ENCODE measurements around the gene DNAH14. TPM values are rescaled to one million over a fixed set of nuclear protein-coding genes. Genes with fewer than 3 reads are reported as not detected.
"Not testable (repeated sequence)": the region's sequence is repeated elsewhere in the genome, so short reads cannot be mapped to it uniquely, and the experiment has no call there.

The DNAH14 gene
- total and polyA plus RNA-seq, 2 donors (not counting 1 experiment from before 2014, with no cell fraction given), result not detected

DNA sequence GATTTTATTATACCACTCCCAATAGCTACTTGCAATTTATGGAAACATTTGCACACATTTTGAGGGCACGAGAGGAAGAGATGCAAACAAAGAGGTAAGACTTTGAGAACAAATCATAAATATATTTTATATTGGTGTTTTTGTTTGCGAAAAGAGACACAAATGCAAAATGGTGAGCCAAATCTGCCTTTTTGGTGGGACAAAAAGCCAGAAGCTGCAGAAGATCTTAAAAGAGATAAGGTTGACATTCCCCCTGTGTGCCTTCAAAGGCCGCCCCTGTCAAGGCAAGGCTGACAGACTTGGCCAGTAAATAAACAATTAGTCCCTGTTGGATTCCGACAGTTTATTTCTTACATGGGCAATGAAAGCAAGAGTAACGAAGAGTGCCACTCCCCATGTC is 375.5 kb downstream of the DNAH14 start:
- intact Hi-C loops (cut with micrococcal nuclease), result no loop called here
- Mint-ChIP-seq H3K4me1 (peaks cover 3% of the 10 kb centered on the region), H3K27me3 (no peaks in the 10 kb centered on the region), H3K4me3 (no peak overlapping the region), H3K9me3 (ENCODE audit: insufficient read depth) (no peaks in the 10 kb centered on the region), H3K27ac (no peak overlapping the region)
- Histone ChIP-seq H3K27me3 (replicated peaks in 1 of 4; ENCODE audit: control extremely low read depth in 1 of 4, control insufficient read depth in 3 of 4, insufficient read depth in 4 of 4, low read length in 3 of 4) (no peaks in the 10 kb centered on the region), H3K9ac (ENCODE audit: low read length) (no peak overlapping the region), H2AFZ (ENCODE audit: insufficient read depth, low read depth, low read length, poor library complexity, severe bottlenecking) (no peak overlapping the region), H3K4me2 (replicated peaks; ENCODE audit: low read depth, low read length, poor library complexity, severe bottlenecking) (no peak overlapping the region), H3K4me1 (ENCODE audit: control insufficient read depth in 2 of 2, insufficient read depth in 2 of 2, low read length in 2 of 2) (no peaks in the 10 kb centered on the region), H3K27ac (ENCODE audit: low read length in 2 of 2) (no peak overlapping the region), H4K20me1 (ENCODE audit: control insufficient read depth, insufficient read depth, low read length, poor library complexity, severe bottlenecking) (no peaks in the 10 kb centered on the region), H3K9me3 (ENCODE audit: control extremely low read depth in 1 of 3, control insufficient read depth in 2 of 3, insufficient read depth in 1 of 3, low read length in 2 of 3) (no peaks in the 10 kb centered on the region), H3K79me2 (ENCODE audit: control insufficient read depth, insufficient read depth, low read length) (no peaks in the 10 kb centered on the region), H3K4me3 (ENCODE audit: control extremely low read depth in 1 of 5, extremely low read depth in 1 of 5, insufficient read depth in 1 of 5, low read depth in 2 of 5, low read length in 4 of 5) (no peak overlapping the region), H3K36me3 (replicated peaks in 1 of 2; ENCODE audit: control extremely low read depth in 1 of 2, control insufficient read depth in 1 of 2, extremely low read depth in 1 of 2, insufficient read depth in 2 of 2, low read length in 1 of 2) (no peaks in the 10 kb centered on the region)
- WGBS (ENCODE audit: insufficient coverage), result 80% methylated on average over 4 of the region's 5 CpGs
- POLR2A ChIA-PET, result no interaction called here
- DNase-seq, result no peak
- no peak for ATAC-seq (ENCODE audit: low read depth)
- CTCF ChIA-PET, result interaction anchor here (1.5 kb wide), 1 partner anchor 14 kb away, joined by 4 read pairs; no protein-coding TSS in a partner anchor
- TF ChIP-seq, protein P1, sequence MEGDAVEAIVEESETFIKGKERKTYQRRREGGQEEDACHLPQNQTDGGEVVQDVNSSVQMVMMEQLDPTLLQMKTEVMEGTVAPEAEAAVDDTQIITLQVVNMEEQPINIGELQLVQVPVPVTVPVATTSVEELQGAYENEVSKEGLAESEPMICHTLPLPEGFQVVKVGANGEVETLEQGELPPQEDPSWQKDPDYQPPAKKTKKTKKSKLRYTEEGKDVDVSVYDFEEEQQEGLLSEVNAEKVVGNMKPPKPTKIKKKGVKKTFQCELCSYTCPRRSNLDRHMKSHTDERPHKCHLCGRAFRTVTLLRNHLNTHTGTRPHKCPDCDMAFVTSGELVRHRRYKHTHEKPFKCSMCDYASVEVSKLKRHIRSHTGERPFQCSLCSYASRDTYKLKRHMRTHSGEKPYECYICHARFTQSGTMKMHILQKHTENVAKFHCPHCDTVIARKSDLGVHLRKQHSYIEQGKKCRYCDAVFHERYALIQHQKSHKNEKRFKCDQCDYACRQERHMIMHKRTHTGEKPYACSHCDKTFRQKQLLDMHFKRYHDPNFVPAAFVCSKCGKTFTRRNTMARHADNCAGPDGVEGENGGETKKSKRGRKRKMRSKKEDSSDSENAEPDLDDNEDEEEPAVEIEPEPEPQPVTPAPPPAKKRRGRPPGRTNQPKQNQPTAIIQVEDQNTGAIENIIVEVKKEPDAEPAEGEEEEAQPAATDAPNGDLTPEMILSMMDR (IDR thresholded peaks at IDR 0.05), result no peak
- TF ChIP-seq EZH2 (IDR thresholded peaks at IDR 0.05; ENCODE audit: borderline replicate concordance, insufficient read depth, low read depth, low read length, poor library complexity, severe bottlenecking), result no peak

DNA sequence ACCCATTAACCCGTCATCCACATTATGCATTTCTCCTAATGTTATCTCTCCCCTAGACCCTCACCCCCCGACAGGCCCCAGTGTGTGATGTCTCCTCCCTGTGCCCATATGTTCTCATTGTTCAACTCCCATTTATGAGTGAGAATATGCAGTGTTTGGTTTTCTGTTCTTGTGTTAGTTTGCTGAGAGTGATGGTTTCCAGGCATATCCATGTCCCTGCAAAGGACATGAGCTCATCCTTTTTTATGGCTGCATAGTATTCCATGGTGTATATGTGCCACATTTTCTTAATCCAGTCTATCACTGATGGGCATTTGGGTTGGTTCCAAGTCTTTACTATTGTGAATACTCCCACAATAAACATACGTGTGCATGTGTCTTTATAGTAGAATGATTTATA is 381.1 kb downstream of the DNAH14 start:
- H3K9me3 ChIP-seq (ENCODE audit: control extremely low read depth in 1 of 3, control insufficient read depth in 2 of 3, insufficient read depth in 1 of 3, low read length in 2 of 3); H4K20me1 ChIP-seq (ENCODE audit: control insufficient read depth, insufficient read depth, low read length, poor library complexity, severe bottlenecking); intact Hi-C loops (cut with micrococcal nuclease); H2AFZ ChIP-seq (ENCODE audit: insufficient read depth, low read depth, low read length, poor library complexity, severe bottlenecking); H3K27ac ChIP-seq (ENCODE audit: low read length in 2 of 2); H3K4me2 ChIP-seq (replicated peaks; ENCODE audit: low read depth, low read length, poor library complexity, severe bottlenecking); H3K9ac ChIP-seq (ENCODE audit: low read length); H3K4me1 Mint-ChIP-seq; H3K4me3 ChIP-seq (ENCODE audit: control extremely low read depth in 1 of 5, extremely low read depth in 1 of 5, insufficient read depth in 1 of 5, low read depth in 2 of 5, low read length in 4 of 5); H3K27me3 ChIP-seq (replicated peaks in 1 of 4; ENCODE audit: control extremely low read depth in 1 of 4, control insufficient read depth in 3 of 4, insufficient read depth in 4 of 4, low read length in 3 of 4); H3K4me1 ChIP-seq (ENCODE audit: control insufficient read depth in 2 of 2, insufficient read depth in 2 of 2, low read length in 2 of 2); CTCF ChIA-PET; H3K4me3 Mint-ChIP-seq; DNase-seq; H3K36me3 ChIP-seq (replicated peaks in 1 of 2; ENCODE audit: control extremely low read depth in 1 of 2, control insufficient read depth in 1 of 2, extremely low read depth in 1 of 2, insufficient read depth in 2 of 2, low read length in 1 of 2); H3K27ac Mint-ChIP-seq; POLR2A ChIA-PET; ATAC-seq (ENCODE audit: low read depth); H3K9me3 Mint-ChIP-seq (ENCODE audit: insufficient read depth); H3K79me2 ChIP-seq (ENCODE audit: control insufficient read depth, insufficient read depth, low read length): not testable (repeated sequence)
- no CpG with 5 or more reads among the region's 3 CpGs for WGBS (ENCODE audit: insufficient coverage)
- peaks cover 14% of the 10 kb centered on the region for H3K27me3 Mint-ChIP-seq

All from B cell (primary cell).